Esophagus squamous epithelium (tissue), 4 donors: ENCODE results near the gene PKP3.

Experiments used
- POLR2A ChIP-seq, 4 donors: fragments of 450-650 bp; IDR thresholded peaks; one replicate each; pipeline ENCODE4 v1.6.1; 2017; ENCODE audit warnings: antibody characterized with exemption in 4 of 4, mild to moderate bottlenecking in 4 of 4, moderate library complexity in 3 of 4
- TF ChIP-seq, protein P1 (sequence below), 6 experiments: fragments of 450-650 bp in 4 of 6; fragments of 200-600 bp in 2 of 6; sonication (generic) in 2 of 6; IDR thresholded peaks; one replicate each; pipeline ENCODE4 v1.5.1; 2016 to 2019; ENCODE audit warnings: antibody characterized with exemption in 6 of 6, mild to moderate bottlenecking in 4 of 6, moderate library complexity in 4 of 6

GRCh38 chr11:368414-369335, 25.3 kb upstream of the PKP3 start:
- TF ChIP-seq, protein P1, sequence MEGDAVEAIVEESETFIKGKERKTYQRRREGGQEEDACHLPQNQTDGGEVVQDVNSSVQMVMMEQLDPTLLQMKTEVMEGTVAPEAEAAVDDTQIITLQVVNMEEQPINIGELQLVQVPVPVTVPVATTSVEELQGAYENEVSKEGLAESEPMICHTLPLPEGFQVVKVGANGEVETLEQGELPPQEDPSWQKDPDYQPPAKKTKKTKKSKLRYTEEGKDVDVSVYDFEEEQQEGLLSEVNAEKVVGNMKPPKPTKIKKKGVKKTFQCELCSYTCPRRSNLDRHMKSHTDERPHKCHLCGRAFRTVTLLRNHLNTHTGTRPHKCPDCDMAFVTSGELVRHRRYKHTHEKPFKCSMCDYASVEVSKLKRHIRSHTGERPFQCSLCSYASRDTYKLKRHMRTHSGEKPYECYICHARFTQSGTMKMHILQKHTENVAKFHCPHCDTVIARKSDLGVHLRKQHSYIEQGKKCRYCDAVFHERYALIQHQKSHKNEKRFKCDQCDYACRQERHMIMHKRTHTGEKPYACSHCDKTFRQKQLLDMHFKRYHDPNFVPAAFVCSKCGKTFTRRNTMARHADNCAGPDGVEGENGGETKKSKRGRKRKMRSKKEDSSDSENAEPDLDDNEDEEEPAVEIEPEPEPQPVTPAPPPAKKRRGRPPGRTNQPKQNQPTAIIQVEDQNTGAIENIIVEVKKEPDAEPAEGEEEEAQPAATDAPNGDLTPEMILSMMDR (IDR thresholded peaks at IDR 0.05) = no peak
- TF ChIP-seq POLR2A (IDR thresholded peaks at IDR 0.05) = no peak
